ENCODE results near the gene DISC1.

DNA sequence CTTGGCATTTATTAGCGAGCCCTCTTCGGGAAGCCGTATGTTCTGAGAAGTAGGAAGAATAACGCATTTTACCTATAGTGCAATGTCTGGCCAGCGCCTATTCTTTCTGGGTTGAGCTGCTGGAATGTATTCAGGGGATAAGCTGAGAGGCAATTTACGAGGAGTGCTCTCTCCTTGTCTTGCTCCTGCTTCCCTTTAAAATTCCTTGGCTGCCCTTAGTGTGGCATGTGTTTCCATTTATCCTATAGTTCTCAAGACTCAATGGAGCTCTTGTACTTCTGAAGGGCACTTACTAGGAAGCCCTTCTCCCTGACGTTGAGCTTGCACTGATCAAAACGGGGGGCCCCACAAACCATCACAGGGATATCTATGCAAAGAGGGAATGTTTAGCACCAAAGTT, 364.6 kb downstream of the DISC1 start:
- TF ChIP-seq, protein P1, sequence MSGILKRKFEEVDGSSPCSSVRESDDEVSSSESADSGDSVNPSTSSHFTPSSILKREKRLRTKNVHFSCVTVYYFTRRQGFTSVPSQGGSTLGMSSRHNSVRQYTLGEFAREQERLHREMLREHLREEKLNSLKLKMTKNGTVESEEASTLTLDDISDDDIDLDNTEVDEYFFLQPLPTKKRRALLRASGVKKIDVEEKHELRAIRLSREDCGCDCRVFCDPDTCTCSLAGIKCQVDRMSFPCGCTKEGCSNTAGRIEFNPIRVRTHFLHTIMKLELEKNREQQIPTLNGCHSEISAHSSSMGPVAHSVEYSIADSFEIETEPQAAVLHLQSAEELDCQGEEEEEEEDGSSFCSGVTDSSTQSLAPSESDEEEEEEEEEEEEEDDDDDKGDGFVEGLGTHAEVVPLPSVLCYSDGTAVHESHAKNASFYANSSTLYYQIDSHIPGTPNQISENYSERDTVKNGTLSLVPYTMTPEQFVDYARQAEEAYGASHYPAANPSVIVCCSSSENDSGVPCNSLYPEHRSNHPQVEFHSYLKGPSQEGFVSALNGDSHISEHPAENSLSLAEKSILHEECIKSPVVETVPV (CRISPR knock-in tag; IDR thresholded peaks at IDR 0.05), result no peak
- TF ChIP-seq ZNF8 (CRISPR knock-in tag; IDR thresholded peaks at IDR 0.05) (no peak), BACH2 (CRISPR knock-in tag; IDR thresholded peaks at IDR 0.05; ENCODE audit: borderline replicate concordance) (no peak), SNAI2 (CRISPR knock-in tag; IDR thresholded peaks at IDR 0.05) (no peak), RARB (CRISPR knock-in tag; IDR thresholded peaks at IDR 0.05) (no peak), OSR1 (CRISPR knock-in tag; IDR thresholded peaks at IDR 0.05) (no peak), ZC3H10 (CRISPR knock-in tag; IDR thresholded peaks at IDR 0.05) (no peak), PPARA (CRISPR knock-in tag; IDR thresholded peaks at IDR 0.05; ENCODE audit: borderline replicate concordance) (no peak), ZFP30 (CRISPR knock-in tag; IDR thresholded peaks at IDR 0.05) (no peak), CREB5 (CRISPR knock-in tag; IDR thresholded peaks at IDR 0.05; ENCODE audit: low read depth) (no peak), ISL1 (CRISPR knock-in tag; IDR thresholded peaks at IDR 0.05) (no peak)
- TF ChIP-seq, protein P2, sequence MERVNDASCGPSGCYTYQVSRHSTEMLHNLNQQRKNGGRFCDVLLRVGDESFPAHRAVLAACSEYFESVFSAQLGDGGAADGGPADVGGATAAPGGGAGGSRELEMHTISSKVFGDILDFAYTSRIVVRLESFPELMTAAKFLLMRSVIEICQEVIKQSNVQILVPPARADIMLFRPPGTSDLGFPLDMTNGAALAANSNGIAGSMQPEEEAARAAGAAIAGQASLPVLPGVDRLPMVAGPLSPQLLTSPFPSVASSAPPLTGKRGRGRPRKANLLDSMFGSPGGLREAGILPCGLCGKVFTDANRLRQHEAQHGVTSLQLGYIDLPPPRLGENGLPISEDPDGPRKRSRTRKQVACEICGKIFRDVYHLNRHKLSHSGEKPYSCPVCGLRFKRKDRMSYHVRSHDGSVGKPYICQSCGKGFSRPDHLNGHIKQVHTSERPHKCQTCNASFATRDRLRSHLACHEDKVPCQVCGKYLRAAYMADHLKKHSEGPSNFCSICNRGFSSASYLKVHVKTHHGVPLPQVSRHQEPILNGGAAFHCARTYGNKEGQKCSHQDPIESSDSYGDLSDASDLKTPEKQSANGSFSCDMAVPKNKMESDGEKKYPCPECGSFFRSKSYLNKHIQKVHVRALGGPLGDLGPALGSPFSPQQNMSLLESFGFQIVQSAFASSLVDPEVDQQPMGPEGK (CRISPR knock-in tag; IDR thresholded peaks at IDR 0.05; ENCODE audit: borderline replicate concordance), result no peak
- TF ChIP-seq, protein P3, sequence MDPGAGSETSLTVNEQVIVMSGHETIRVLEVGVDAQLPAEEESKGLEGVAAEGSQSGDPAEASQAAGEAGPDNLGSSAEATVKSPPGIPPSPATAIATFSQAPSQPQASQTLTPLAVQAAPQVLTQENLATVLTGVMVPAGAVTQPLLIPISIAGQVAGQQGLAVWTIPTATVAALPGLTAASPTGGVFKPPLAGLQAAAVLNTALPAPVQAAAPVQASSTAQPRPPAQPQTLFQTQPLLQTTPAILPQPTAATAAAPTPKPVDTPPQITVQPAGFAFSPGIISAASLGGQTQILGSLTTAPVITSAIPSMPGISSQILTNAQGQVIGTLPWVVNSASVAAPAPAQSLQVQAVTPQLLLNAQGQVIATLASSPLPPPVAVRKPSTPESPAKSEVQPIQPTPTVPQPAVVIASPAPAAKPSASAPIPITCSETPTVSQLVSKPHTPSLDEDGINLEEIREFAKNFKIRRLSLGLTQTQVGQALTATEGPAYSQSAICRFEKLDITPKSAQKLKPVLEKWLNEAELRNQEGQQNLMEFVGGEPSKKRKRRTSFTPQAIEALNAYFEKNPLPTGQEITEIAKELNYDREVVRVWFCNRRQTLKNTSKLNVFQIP (CRISPR knock-in tag; IDR thresholded peaks at IDR 0.05; ENCODE audit: borderline replicate concordance, low read depth), result no peak
